SJCRH30 (cell line): ENCODE results near the gene PRKCE. TPM values are rescaled to one million over a fixed set of nuclear protein-coding genes. Genes with fewer than 3 reads are reported as not detected.
"Not testable (repeated sequence)": the region's sequence is repeated elsewhere in the genome, so short reads cannot be mapped to it uniquely, and the experiment has no call there.

Experiments
- DNase-seq, 2 experiments: peaks; one replicate each; pipeline ENCODE4 v3.0.0-alpha.2; 2015 to 2020
- H3K27ac ChIP-seq: fragments of 250-450 bp; sonication (Bioruptor Pico); 2 replicates; pipeline ENCODE4 v1.5.1; 2020; ENCODE audit warnings: mild to moderate bottlenecking, moderate library complexity
- H3K27me3 ChIP-seq: fragments of 250-450 bp; sonication (Bioruptor Pico); 2 replicates; pipeline ENCODE4 v1.5.1; 2020; ENCODE audit warnings: mild to moderate bottlenecking, moderate library complexity
- H3K36me3 ChIP-seq: fragments of 250-450 bp; sonication (Bioruptor Pico); 2 replicates; pipeline ENCODE4 v1.5.1; 2020; ENCODE audit warnings: mild to moderate bottlenecking, moderate library complexity
- H3K4me1 ChIP-seq: fragments of 250-450 bp; sonication (Bioruptor Pico); 2 replicates; pipeline ENCODE4 v1.5.1; 2020; ENCODE audit warnings: mild to moderate bottlenecking, moderate library complexity
- H3K4me3 ChIP-seq: fragments of 250-450 bp; sonication (Bioruptor Pico); 2 replicates; pipeline ENCODE4 v1.5.1; 2020; ENCODE audit warnings: mild to moderate bottlenecking, moderate library complexity
- H3K9me3 ChIP-seq: fragments of 250-450 bp; sonication (Bioruptor Pico); replicated peaks from 2 replicates; pipeline ENCODE4 v1.5.1; 2020; ENCODE audit warnings: mild to moderate bottlenecking, moderate library complexity
- total RNA-seq: library from RNA; depleted of rRNA; stranded (reverse); fragments of >200 nt; shearing (Covaris generic); gene quantifications from 2 replicates; pipeline ENCODE4 v1.2.3, GENCODE V29; 2014

PRKCE gene
- total RNA-seq, 1 experiment from 2014 or later, result 11.9 TPM

- no peak overlapping the region for H3K4me3 ChIP-seq
- no peaks in the 10 kb centered on the region for H3K36me3 ChIP-seq
- no peak overlapping the region for H3K27ac ChIP-seq
- DNase-seq, result no peak
- no peaks in the 10 kb centered on the region for H3K27me3 ChIP-seq
- no peaks in the 10 kb centered on the region; the same call in 1 of the 2 replicates for H3K9me3 ChIP-seq
- 0 out of 2 replicates have a peak, but pooled peaks cover 7% of the 10 kb centered on the region for H3K4me1 ChIP-seq
Measured at GRCh38 chr2:45881970-45882581, 230.6 kb downstream of the PRKCE start.

- H3K9me3 ChIP-seq, result no peaks in the 10 kb centered on the region; the same call in 1 of the 2 replicates
- 0 out of 2 replicates have a peak, but pooled peaks cover 7% of the 10 kb centered on the region for H3K4me1 ChIP-seq
- DNase-seq, result no peak
- H3K36me3 ChIP-seq, result no peaks in the 10 kb centered on the region
- no peaks in the 10 kb centered on the region for H3K27me3 ChIP-seq
- H3K4me3 ChIP-seq, result no peak overlapping the region
- no peak overlapping the region for H3K27ac ChIP-seq
Measured at GRCh38 chr2:45882707-45883602, 231.5 kb downstream of the PRKCE start.

DNA sequence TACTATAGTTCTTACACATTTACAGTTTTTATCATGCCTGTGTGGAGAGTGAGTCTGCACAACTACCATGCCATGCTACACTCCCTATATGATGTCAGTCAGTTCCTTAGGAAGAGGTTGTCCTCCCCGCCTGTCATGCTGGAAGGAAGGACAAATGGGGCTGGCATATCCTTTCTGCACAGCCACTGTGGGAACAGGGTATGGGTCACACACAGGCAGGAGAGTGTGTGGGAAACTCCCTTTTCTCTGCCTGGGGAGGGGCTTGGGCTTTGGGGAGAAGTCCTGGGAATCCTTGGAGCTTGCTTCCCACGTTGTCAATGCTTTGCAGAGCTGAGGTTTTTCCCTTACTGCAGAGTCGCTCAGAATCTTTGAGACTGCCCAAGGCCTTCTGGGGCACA lies 232.1 kb downstream of the PRKCE start:
- no peaks in the 10 kb centered on the region for H3K9me3 ChIP-seq
- DNase-seq, result no peak
- peaks cover 9% of the 10 kb centered on the region for H3K4me1 ChIP-seq
- H3K4me3 ChIP-seq, result no peak overlapping the region
- H3K36me3 ChIP-seq, result no peaks in the 10 kb centered on the region
- no peak overlapping the region for H3K27ac ChIP-seq
- no peaks in the 10 kb centered on the region for H3K27me3 ChIP-seq

- no peaks in the 10 kb centered on the region for H3K27me3 ChIP-seq
- H3K36me3 ChIP-seq, result no peaks in the 10 kb centered on the region
- peaks cover 14% of the 10 kb centered on the region for H3K4me1 ChIP-seq
- no peaks in the 10 kb centered on the region for H3K9me3 ChIP-seq
- no peak overlapping the region for H3K27ac ChIP-seq
- no peak overlapping the region for H3K4me3 ChIP-seq
- no peak for DNase-seq
Measured at GRCh38 chr2:45884126-45884525, 232.7 kb downstream of the PRKCE start.

- Histone ChIP-seq H3K27me3 (no peaks in the 10 kb centered on the region), H3K4me3 (no peak overlapping the region), H3K4me1 (peaks cover 24% of the 10 kb centered on the region), H3K36me3 (no peaks in the 10 kb centered on the region), H3K27ac (no peak overlapping the region), H3K9me3 (no peaks in the 10 kb centered on the region)
- DNase-seq, result peak in 1 of 2 experiments; percentile 44
Measured at GRCh38 chr2:45885171-45885621, 233.7 kb downstream of the PRKCE start.

GRCh38 chr2:45886171-45886663 lies 234.7 kb downstream of the PRKCE start:
- Histone ChIP-seq H3K9me3 (no peaks in the 10 kb centered on the region), H3K4me3 (no peak overlapping the region), H3K4me1 (peaks cover 24% of the 10 kb centered on the region), H3K27me3 (no peaks in the 10 kb centered on the region), H3K27ac (no peak overlapping the region), H3K36me3 (no peaks in the 10 kb centered on the region)
- no peak for DNase-seq

DNA sequence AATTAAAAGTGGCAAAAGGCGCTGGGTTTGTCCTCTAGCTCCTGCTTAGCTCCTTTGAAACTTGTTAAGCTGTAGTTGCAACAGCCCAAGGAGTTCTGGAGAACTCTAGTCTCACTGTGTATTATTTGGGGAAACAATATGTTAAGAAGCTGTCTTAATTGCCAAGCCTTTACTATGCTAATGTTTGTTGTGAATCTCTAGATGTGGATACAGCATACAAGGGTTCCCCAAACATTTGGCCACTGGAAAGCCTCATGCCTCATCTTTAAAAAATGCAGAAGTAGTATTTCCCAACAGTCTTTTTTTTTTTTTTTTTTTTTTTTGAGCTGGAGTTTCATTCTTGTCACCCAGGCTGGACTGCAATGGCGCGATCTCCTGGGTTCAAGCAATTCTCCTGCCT lies 236.7 kb downstream of the PRKCE start:
- no peak for DNase-seq

DNA sequence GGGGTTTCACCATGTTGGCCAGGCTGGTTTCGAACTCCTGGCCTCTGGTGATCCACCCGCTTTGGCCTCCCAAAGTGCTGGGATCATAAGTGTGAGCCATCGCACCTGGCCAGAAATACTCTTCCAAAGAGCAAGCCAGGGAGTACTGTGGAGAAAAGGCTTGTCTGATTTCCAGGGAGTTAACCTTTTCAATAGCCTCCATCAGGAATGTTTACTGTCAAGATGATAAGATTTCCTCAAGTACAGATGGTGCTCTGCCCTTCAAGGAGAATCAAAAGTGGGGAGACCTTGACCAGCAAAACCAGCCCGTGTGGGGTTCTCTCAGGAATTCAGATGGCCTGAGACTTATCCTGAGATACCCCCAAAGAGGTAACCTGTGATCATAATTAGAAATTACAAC lies 237.2 kb downstream of the PRKCE start:
- H3K4me3 ChIP-seq, result no peak overlapping the region
- DNase-seq, result no peak
- no peaks in the 10 kb centered on the region for H3K36me3 ChIP-seq
- peaks cover 34% of the 10 kb centered on the region for H3K4me1 ChIP-seq
- no peaks in the 10 kb centered on the region for H3K27me3 ChIP-seq
- H3K9me3 ChIP-seq, result no peaks in the 10 kb centered on the region
- H3K27ac ChIP-seq, result peak overlapping the region; percentile 36

More for the DNA sequence above, 236.7 kb downstream of the PRKCE start:
- Histone ChIP-seq H3K9me3 (no peaks in the 10 kb centered on the region), H3K27ac (no peak overlapping the region), H3K27me3 (no peaks in the 10 kb centered on the region), H3K4me1 (peaks cover 34% of the 10 kb centered on the region), H3K36me3 (no peaks in the 10 kb centered on the region), H3K4me3 (no peak overlapping the region)

- peak; percentile 94 to 96 for DNase-seq
- H3K9me3 ChIP-seq, result no peaks in the 10 kb centered on the region
- no peaks in the 10 kb centered on the region for H3K36me3 ChIP-seq
- peak overlapping the region; percentile 36 for H3K27ac ChIP-seq
- H3K27me3 ChIP-seq, result no peaks in the 10 kb centered on the region
- H3K4me1 ChIP-seq, result peaks cover 34% of the 10 kb centered on the region
- no peak overlapping the region for H3K4me3 ChIP-seq
Measured at GRCh38 chr2:45889053-45889452, 237.6 kb downstream of the PRKCE start.

DNA sequence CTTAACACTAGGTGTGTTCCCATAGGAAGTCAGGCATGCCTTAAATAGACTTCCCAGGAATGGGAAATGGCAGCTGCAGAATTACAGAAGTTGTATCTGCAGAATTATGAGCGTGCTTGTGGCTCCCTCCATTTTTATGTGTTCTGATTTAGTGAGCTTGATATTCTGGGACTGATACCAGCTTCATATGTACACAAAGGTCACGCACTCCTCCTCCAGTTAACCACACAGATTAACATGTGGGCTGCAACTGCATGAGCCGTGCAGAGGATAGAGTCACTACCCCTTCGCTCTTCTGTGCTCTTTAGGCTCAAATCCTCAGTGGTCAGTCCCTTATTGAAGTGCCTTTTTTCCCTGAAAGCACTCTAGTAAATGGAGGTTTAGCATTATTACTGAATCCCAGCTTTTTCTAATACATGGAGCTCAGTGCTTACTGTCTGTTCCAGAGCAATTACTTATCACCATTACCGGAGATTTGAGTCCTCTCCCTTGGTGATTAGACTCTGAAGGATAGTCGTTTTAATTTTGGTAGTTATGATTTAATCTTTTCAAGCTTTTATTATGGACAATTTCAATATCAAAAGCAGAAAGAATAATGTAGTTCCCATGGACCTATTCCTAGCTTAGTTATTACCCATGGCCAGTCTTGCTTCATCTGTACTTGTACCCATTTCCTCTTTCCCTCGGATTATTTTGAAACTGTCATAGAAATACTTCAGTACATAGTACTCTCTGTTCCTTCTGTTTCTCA lies 238.3 kb downstream of the PRKCE start:
- peaks cover 34% of the 10 kb centered on the region for H3K4me1 ChIP-seq
- H3K27ac ChIP-seq, result no peak overlapping the region

DNA sequence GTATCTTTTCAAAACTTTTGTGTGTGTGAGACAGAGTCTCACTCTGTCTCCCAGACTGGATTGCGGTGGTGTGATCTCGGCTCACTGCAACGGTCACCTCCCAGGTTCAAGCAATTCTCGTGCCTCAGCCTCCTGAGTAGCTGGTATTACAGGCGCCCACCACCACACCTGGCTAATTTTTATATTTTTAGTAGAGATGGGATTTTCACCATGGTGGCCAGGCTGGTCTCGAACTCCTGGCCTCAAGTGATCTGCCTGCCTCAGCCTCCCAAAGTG lies 238.8 kb downstream of the PRKCE start:
- peaks cover 30% of the 10 kb centered on the region for H3K4me1 ChIP-seq
- DNase-seq, H3K27me3 ChIP-seq, H3K36me3 ChIP-seq, H3K9me3 ChIP-seq, H3K27ac ChIP-seq, H3K4me3 ChIP-seq: not testable (repeated sequence)

More for the DNA sequence above, 238.3 kb downstream of the PRKCE start:
- no peaks in the 10 kb centered on the region for H3K36me3 ChIP-seq
- no peaks in the 10 kb centered on the region for H3K27me3 ChIP-seq
- H3K4me3 ChIP-seq, result no peak overlapping the region
- DNase-seq, result peak in 1 of 2 experiments; percentile 41
- H3K9me3 ChIP-seq, result no peaks in the 10 kb centered on the region

DNA sequence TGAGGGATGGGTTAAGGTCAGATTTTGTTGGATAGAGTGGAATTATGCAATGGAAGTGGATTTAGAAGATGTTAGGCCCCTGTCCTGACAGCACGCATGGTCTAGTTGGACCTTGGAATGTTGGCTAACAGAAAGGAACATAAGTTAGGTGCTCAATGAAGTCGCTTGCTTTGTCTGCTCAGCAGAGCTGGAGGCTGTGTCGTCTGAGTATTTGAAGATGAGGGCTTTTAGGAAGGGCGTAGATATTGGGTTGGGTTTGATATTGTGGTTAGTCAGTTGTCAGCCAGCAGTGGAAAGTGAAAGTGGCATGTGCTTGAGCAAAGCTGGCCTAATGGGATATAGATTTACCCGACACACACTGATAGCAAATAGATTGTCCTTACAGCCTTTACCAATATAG lies 239.3 kb downstream of the PRKCE start:
- Histone ChIP-seq H3K27ac (no peak overlapping the region), H3K36me3 (no peaks in the 10 kb centered on the region), H3K4me1 (peaks cover 27% of the 10 kb centered on the region), H3K9me3 (no peaks in the 10 kb centered on the region), H3K27me3 (no peaks in the 10 kb centered on the region), H3K4me3 (no peak overlapping the region)
- no peak for DNase-seq

GRCh38 chr2:45891719-45892424 lies 240.4 kb downstream of the PRKCE start:
- H3K9me3 ChIP-seq, result no peaks in the 10 kb centered on the region
- peaks cover 27% of the 10 kb centered on the region for H3K4me1 ChIP-seq
- no peaks in the 10 kb centered on the region for H3K36me3 ChIP-seq
- no peak overlapping the region for H3K4me3 ChIP-seq
- no peak overlapping the region for H3K27ac ChIP-seq
- peak in 1 of 2 experiments; percentile 30 for DNase-seq
- H3K27me3 ChIP-seq, result no peaks in the 10 kb centered on the region

DNA sequence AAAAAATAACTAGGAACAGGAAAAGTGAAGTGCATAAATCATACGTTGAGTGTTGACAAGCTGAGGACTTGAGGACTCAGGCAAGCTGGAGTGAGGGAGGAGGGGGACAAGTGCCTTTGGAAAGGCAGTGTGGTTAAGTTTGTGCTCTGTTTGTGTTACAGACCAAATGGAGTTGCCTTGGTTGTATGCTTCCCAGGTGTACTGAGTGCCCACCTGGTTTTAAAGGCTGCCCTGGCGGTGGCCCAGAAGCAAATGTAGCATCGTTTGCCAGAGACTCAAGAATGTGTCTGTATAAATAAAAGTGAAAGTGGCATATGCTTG lies 240.9 kb downstream of the PRKCE start:
- H3K36me3 ChIP-seq, result no peaks in the 10 kb centered on the region
- no peak overlapping the region for H3K4me3 ChIP-seq
- no peaks in the 10 kb centered on the region for H3K27me3 ChIP-seq
- DNase-seq, result no peak
- peaks cover 27% of the 10 kb centered on the region for H3K4me1 ChIP-seq
- H3K27ac ChIP-seq, result no peak overlapping the region
- H3K9me3 ChIP-seq, result no peaks in the 10 kb centered on the region
